CD14-positive monocyte (primary cell): ENCODE data around the gene COX5B. TPM values are rescaled to one million over a fixed set of nuclear protein-coding genes. Genes with fewer than 3 reads are reported as not detected.
"Not testable (repeated sequence)": the region's sequence is repeated elsewhere in the genome, so short reads cannot be mapped to it uniquely, and the experiment has no call there.

Experiments
- DNase-seq, 3 donors: peaks; one replicate each; pipeline ENCODE4 v3.0.0-alpha.2; 2011 to 2022
- H2AFZ ChIP-seq: 2 replicates; pipeline ENCODE4 v1.6.0; 2012; ENCODE audit warnings: mild to moderate bottlenecking, low read depth, low read length, inconsistent platforms; ENCODE audit not compliant: insufficient read depth, poor library complexity, severe bottlenecking
- H3K27ac ChIP-seq, 2 donors: 1 replicate in 1 of 2; 2 replicates in 1 of 2; pipeline ENCODE4 v1.5.1; 2012 to 2013; ENCODE audit warnings: low read length in 2 of 2, control low read depth in 1 of 2, inconsistent platforms in 1 of 2, low read depth in 1 of 2, mild to moderate bottlenecking in 1 of 2
- H3K27me3 ChIP-seq, 2 donors: one replicate each; pipeline versions ENCODE4 v1.6.0 to v1.6.1; 2011 to 2013; ENCODE audit warnings: low read length in 2 of 2; ENCODE audit not compliant: control insufficient read depth in 2 of 2, insufficient read depth in 2 of 2
- H3K36me3 ChIP-seq, 2 donors: replicated peaks in 1 of 2; 1 replicate in 1 of 2; 2 replicates in 1 of 2; pipeline versions ENCODE4 v1.5.1 to v1.6.1; 2012 to 2013; ENCODE audit warnings: low read length in 2 of 2, control low read depth in 1 of 2, inconsistent platforms in 1 of 2, mild to moderate bottlenecking in 1 of 2; ENCODE audit not compliant: insufficient read depth in 2 of 2, control insufficient read depth in 1 of 2
- H3K4me1 ChIP-seq, 2 donors: 1 replicate in 1 of 2; 2 replicates in 1 of 2; pipeline versions ENCODE4 v1.5.1 to v1.6.1; 2012 to 2013; ENCODE audit warnings: low read length in 2 of 2, control low read depth in 1 of 2, inconsistent platforms in 1 of 2, mild to moderate bottlenecking in 1 of 2, moderate library complexity in 1 of 2; ENCODE audit not compliant: insufficient read depth in 2 of 2, control insufficient read depth in 1 of 2
- H3K4me2 ChIP-seq: replicated peaks from 2 replicates; pipeline ENCODE3; 2012; ENCODE audit warnings: low read length, moderate library complexity, mild to moderate bottlenecking; ENCODE audit not compliant: poor library complexity, severe bottlenecking; ENCODE audit errors: extremely low read depth
- H3K4me3 ChIP-seq, 3 experiments: fragments of 200-600 bp in 1 of 3; sonication (generic) in 1 of 3; replicated peaks in 1 of 3; 1 replicate in 2 of 3; 2 replicates in 1 of 3; pipeline ENCODE4 v1.5.1; 2011 to 2013; ENCODE audit warnings: low read length in 3 of 3, mild to moderate bottlenecking in 3 of 3, control low read depth in 2 of 3, low read depth in 2 of 3, inconsistent platforms in 1 of 3, moderate library complexity in 1 of 3
- H3K79me2 ChIP-seq: 2 replicates; pipeline ENCODE4 v1.6.0; 2012; ENCODE audit warnings: mild to moderate bottlenecking, control low read depth, inconsistent platforms, low read length, moderate library complexity; ENCODE audit not compliant: insufficient read depth
- H3K9ac ChIP-seq: 2 replicates; pipeline ENCODE4 v1.6.0; 2017; ENCODE audit warnings: low read length, mild to moderate bottlenecking; ENCODE audit not compliant: insufficient read depth, poor library complexity, severe bottlenecking
- H3K9me3 ChIP-seq, 2 donors: replicated peaks in 1 of 2; 1 replicate in 1 of 2; 2 replicates in 1 of 2; pipeline versions ENCODE4 v1.5.1 to v1.6.1; 2012 to 2013; ENCODE audit warnings: low read length in 2 of 2, control low read depth in 1 of 2; ENCODE audit not compliant: control insufficient read depth in 1 of 2, insufficient read depth in 1 of 2
- H4K20me1 ChIP-seq: 2 replicates; pipeline ENCODE4 v1.6.0; 2012; ENCODE audit warnings: mild to moderate bottlenecking, low read length, control low read depth, moderate library complexity; ENCODE audit not compliant: insufficient read depth
- H3K27ac Mint-ChIP-seq, 7 donors: one replicate each; pipeline ENCODE4 v1.8.0; 2020; ENCODE audit warnings: mild to moderate bottlenecking in 7 of 7, mixed read lengths in 7 of 7, moderate library complexity in 6 of 7, inconsistent platforms in 2 of 7
- H3K27me3 Mint-ChIP-seq, 3 donors: one replicate each; pipeline ENCODE4 v1.8.0; 2021 to 2022; ENCODE audit warnings: low read depth in 3 of 3, mild to moderate bottlenecking in 3 of 3, mixed read lengths in 3 of 3, moderate library complexity in 3 of 3, inconsistent platforms in 1 of 3
- H3K36me3 Mint-ChIP-seq, 2 donors: one replicate each; pipeline ENCODE4 v1.8.0; 2020; ENCODE audit warnings: mixed read lengths in 2 of 2, inconsistent platforms in 1 of 2, mild to moderate bottlenecking in 1 of 2
- H3K4me1 Mint-ChIP-seq: one replicate; pipeline ENCODE4 v1.8.0; 2020; ENCODE audit warnings: mild to moderate bottlenecking, mixed read lengths
- H3K4me3 Mint-ChIP-seq, 2 donors: one replicate each; pipeline ENCODE4 v1.8.0; 2020; ENCODE audit warnings: mild to moderate bottlenecking in 2 of 2, mixed read lengths in 2 of 2, moderate library complexity in 1 of 2
- H3K9me3 Mint-ChIP-seq, 7 donors: one replicate each; pipeline ENCODE4 v1.8.0; 2020 to 2022; ENCODE audit warnings: mixed read lengths in 7 of 7, mild to moderate bottlenecking in 6 of 7, moderate library complexity in 6 of 7, inconsistent platforms in 2 of 7
- WGBS: methylation state at CpG from one replicate; pipeline ENCODE4 v1.1.5; 2013; ENCODE audit warnings: missing lambda C conversion rate; ENCODE audit not compliant: insufficient coverage; 5-methylcytosine and 5-hydroxymethylcytosine counted together
- intact Hi-C, 2 donors: fragments of 100-400 bp; cut with micrococcal nuclease; formaldehyde crosslinking; loops; one replicate each; pipeline versions ENCODE4 v1.15.0 to v1.15.1; 2023
- polyA plus RNA-seq, 3 donors: library from polyadenylated mRNA; depleted of rRNA in 1 of 3; unstranded in 2 of 3; stranded (reverse) in 1 of 3; fragments of 300-500 nt in 2 of 3; fragments of >200 nt in 1 of 3; fragmentation: Illumina TruSeq in 2 of 3; gene quantifications; 1 replicate in 2 of 3; 2 replicates in 1 of 3; pipeline ENCODE4 v1.2.3, GENCODE V29; 2012 to 2021

COX5B gene
- polyA plus RNA-seq, 3 donors: 215 to 598 (median 546) TPM

- not testable (repeated sequence) for H3K27ac ChIP-seq
- WGBS: no CpG with 5 or more reads among the region's 8 CpGs
Observed at GRCh38 chr2:97605109-97605508, 40.8 kb upstream of the COX5B start.

GRCh38 chr2:97605524-97606339 is 40.1 kb upstream of the COX5B start:
- H4K20me1 ChIP-seq, H2AFZ ChIP-seq, H3K27ac ChIP-seq, H3K36me3 ChIP-seq, H3K27ac Mint-ChIP-seq, H3K9ac ChIP-seq, H3K4me2 ChIP-seq, H3K79me2 ChIP-seq, H3K4me3 ChIP-seq, intact Hi-C loops, H3K9me3 ChIP-seq, H3K4me1 Mint-ChIP-seq, H3K9me3 Mint-ChIP-seq, H3K27me3 Mint-ChIP-seq, H3K36me3 Mint-ChIP-seq, DNase-seq, H3K4me1 ChIP-seq, H3K27me3 ChIP-seq, H3K4me3 Mint-ChIP-seq: not testable (repeated sequence)
- no CpG with 5 or more reads among the region's 12 CpGs for WGBS

More at GRCh38 chr2:97605109-97605508, 40.8 kb upstream of the COX5B start:
- H3K4me1 Mint-ChIP-seq, intact Hi-C loops, H3K9me3 ChIP-seq, H3K9me3 Mint-ChIP-seq, H3K36me3 ChIP-seq, H3K4me3 Mint-ChIP-seq, DNase-seq, H2AFZ ChIP-seq, H4K20me1 ChIP-seq, H3K79me2 ChIP-seq, H3K4me3 ChIP-seq, H3K4me1 ChIP-seq, H3K27me3 ChIP-seq, H3K27me3 Mint-ChIP-seq, H3K27ac Mint-ChIP-seq, H3K9ac ChIP-seq, H3K4me2 ChIP-seq, H3K36me3 Mint-ChIP-seq: not testable (repeated sequence)

- H3K79me2 ChIP-seq, H3K4me1 Mint-ChIP-seq, H2AFZ ChIP-seq, intact Hi-C loops, H3K27ac Mint-ChIP-seq, H3K9me3 ChIP-seq, H3K9me3 Mint-ChIP-seq, DNase-seq, H3K27me3 ChIP-seq, H3K9ac ChIP-seq, H3K27ac ChIP-seq, H3K36me3 Mint-ChIP-seq, H4K20me1 ChIP-seq, H3K4me2 ChIP-seq, H3K4me3 Mint-ChIP-seq, H3K27me3 Mint-ChIP-seq, H3K4me1 ChIP-seq, H3K4me3 ChIP-seq, H3K36me3 ChIP-seq: not testable (repeated sequence)
- no CpG with 5 or more reads among the region's 4 CpGs for WGBS
Observed at GRCh38 chr2:97608745-97609144, 37.1 kb upstream of the COX5B start.

- H3K9ac ChIP-seq, intact Hi-C loops, H3K4me3 Mint-ChIP-seq, H3K9me3 ChIP-seq, H3K27me3 ChIP-seq, H3K27ac ChIP-seq, H3K4me2 ChIP-seq, H3K27ac Mint-ChIP-seq, H3K36me3 Mint-ChIP-seq, H2AFZ ChIP-seq, H3K79me2 ChIP-seq, H4K20me1 ChIP-seq, H3K27me3 Mint-ChIP-seq, H3K4me1 ChIP-seq, H3K36me3 ChIP-seq, H3K4me3 ChIP-seq, H3K4me1 Mint-ChIP-seq, DNase-seq, H3K9me3 Mint-ChIP-seq: not testable (repeated sequence)
- no CpG with 5 or more reads among the region's 7 CpGs for WGBS
Observed at GRCh38 chr2:97611895-97612294, 34.0 kb upstream of the COX5B start.
